ENCODE measurements around the gene RALGPS1.

RALGPS1 gene

GRCh38 chr9:127124792-127125191 is 210.2 kb downstream of the RALGPS1 start:
- peaks cover 14% of the 10 kb centered on the region for H3K4me1 ChIP-seq (ENCODE audit: control insufficient read depth, low read depth, low read length)
- no peaks in the 10 kb centered on the region for H3K27me3 ChIP-seq (ENCODE audit: control insufficient read depth, insufficient read depth, low read length)
- H3K36me3 ChIP-seq (ENCODE audit: control insufficient read depth, low read depth, low read length) = no peaks in the 10 kb centered on the region
- no peak overlapping the region for H3K27ac ChIP-seq (ENCODE audit: low read length)
- H3K9me3 ChIP-seq (ENCODE audit: control insufficient read depth, low read depth, low read length) = no peaks in the 10 kb centered on the region
- H3K4me3 ChIP-seq (ENCODE audit: low read length) = no peak overlapping the region
- H3K9ac ChIP-seq (ENCODE audit: low read length) = no peak overlapping the region

- Histone ChIP-seq H3K36me3 (ENCODE audit: control insufficient read depth, low read depth, low read length) (no peaks in the 10 kb centered on the region), H3K9me3 (ENCODE audit: control insufficient read depth, low read depth, low read length) (no peaks in the 10 kb centered on the region), H3K4me3 (ENCODE audit: low read length) (no peak overlapping the region), H3K27me3 (ENCODE audit: control insufficient read depth, insufficient read depth, low read length) (no peaks in the 10 kb centered on the region), H3K27ac (ENCODE audit: low read length) (no peak overlapping the region), H3K9ac (ENCODE audit: low read length) (no peak overlapping the region), H3K4me1 (ENCODE audit: control insufficient read depth, low read depth, low read length) (peaks cover 17% of the 10 kb centered on the region)
Measured at GRCh38 chr9:127126971-127127370, 212.4 kb downstream of the RALGPS1 start.

GRCh38 chr9:127128341-127129072 is 213.9 kb downstream of the RALGPS1 start:
- H3K27ac ChIP-seq (ENCODE audit: low read length) = no peak overlapping the region
- H3K36me3 ChIP-seq (ENCODE audit: control insufficient read depth, low read depth, low read length) = no peaks in the 10 kb centered on the region
- H3K4me1 ChIP-seq (ENCODE audit: control insufficient read depth, low read depth, low read length) = peaks cover 20% of the 10 kb centered on the region
- H3K9ac ChIP-seq (ENCODE audit: low read length) = no peak overlapping the region
- no peaks in the 10 kb centered on the region for H3K9me3 ChIP-seq (ENCODE audit: control insufficient read depth, low read depth, low read length)
- no peaks in the 10 kb centered on the region for H3K27me3 ChIP-seq (ENCODE audit: control insufficient read depth, insufficient read depth, low read length)
- H3K4me3 ChIP-seq (ENCODE audit: low read length) = no peak overlapping the region

DNA sequence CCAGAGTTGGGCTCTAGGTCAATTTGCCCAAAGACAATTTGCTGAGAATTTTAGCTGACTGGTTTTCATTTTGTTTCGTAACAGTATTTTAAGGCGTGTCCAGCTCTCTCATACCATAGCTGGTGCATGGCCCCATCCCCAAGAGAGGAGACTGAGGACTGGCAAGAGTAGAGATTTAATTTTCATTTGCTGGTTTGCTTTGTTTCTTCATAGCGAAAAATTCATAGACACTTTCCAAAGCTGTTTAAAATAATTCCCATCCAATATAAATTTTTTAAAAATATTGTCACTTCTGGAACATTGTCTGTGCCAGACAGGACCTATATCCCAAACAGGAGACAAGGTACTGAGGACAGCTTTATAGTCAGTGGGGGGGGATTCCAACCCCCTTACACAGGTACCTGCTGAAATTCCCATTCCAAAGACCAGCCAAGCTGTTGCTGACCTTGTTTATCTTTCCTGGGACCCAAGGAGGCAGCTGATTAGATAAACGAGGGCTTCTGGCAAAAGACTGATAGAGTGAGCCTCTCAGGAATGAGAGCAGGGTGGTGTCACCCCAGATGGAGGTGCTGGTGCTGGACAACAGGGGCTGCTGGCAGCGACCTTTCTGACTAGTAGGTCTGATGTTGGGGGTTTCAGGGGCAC is 214.6 kb downstream of the RALGPS1 start:
- no peaks in the 10 kb centered on the region for H3K9me3 ChIP-seq (ENCODE audit: control insufficient read depth, low read depth, low read length)
- no peak overlapping the region for H3K27ac ChIP-seq (ENCODE audit: low read length)
- H3K4me3 ChIP-seq (ENCODE audit: low read length) = no peak overlapping the region
- H3K36me3 ChIP-seq (ENCODE audit: control insufficient read depth, low read depth, low read length) = no peaks in the 10 kb centered on the region
- H3K9ac ChIP-seq (ENCODE audit: low read length) = no peak overlapping the region
- H3K4me1 ChIP-seq (ENCODE audit: control insufficient read depth, low read depth, low read length) = peaks cover 20% of the 10 kb centered on the region
- H3K27me3 ChIP-seq (ENCODE audit: control insufficient read depth, insufficient read depth, low read length) = no peaks in the 10 kb centered on the region

DNA sequence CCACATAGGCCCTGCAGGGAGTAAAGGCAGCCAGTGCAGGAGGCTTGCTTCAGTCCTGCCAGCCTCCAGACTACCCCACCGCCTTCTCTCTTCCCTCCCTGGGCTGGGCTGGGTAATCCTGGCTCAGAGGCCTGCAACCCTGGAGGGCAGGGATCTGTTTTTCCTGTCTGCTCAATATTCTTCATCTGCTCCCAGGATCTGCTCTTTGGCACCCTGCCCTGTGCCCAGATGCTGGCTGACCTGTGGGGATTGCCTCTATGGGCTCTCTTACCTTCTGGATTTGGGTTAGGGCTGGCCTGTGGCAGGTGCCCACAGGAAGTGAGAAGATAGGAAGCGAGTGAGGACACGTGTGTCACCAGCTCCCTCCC is 215.1 kb downstream of the RALGPS1 start:
- Histone ChIP-seq H3K4me3 (ENCODE audit: low read length) (no peak overlapping the region), H3K9ac (ENCODE audit: low read length) (no peak overlapping the region), H3K9me3 (ENCODE audit: control insufficient read depth, low read depth, low read length) (no peaks in the 10 kb centered on the region), H3K36me3 (ENCODE audit: control insufficient read depth, low read depth, low read length) (no peaks in the 10 kb centered on the region), H3K4me1 (ENCODE audit: control insufficient read depth, low read depth, low read length) (peaks cover 19% of the 10 kb centered on the region), H3K27me3 (ENCODE audit: control insufficient read depth, insufficient read depth, low read length) (no peaks in the 10 kb centered on the region), H3K27ac (ENCODE audit: low read length) (no peak overlapping the region)

DNA sequence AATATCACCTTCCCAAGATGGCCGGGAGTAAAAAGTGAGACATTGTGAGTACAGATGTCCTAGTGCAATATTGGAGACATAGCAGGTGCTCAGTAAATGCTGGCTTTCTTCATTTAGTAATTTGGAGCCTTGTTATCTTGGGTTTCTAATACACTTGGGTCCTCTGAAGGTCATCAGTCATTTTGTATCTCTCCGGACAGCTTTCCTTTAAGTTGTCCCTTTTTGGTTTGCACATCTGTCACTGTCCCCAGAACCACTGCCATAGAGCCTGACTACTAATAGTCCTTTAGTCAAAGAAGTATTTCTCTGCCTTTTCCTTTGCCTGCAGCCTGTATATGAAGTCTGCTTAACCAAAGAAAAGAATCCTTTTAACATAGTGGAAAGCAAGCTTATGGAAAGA is 215.7 kb downstream of the RALGPS1 start:
- Histone ChIP-seq H3K36me3 (ENCODE audit: control insufficient read depth, low read depth, low read length) (no peaks in the 10 kb centered on the region), H3K27me3 (ENCODE audit: control insufficient read depth, insufficient read depth, low read length) (no peaks in the 10 kb centered on the region), H3K4me3 (ENCODE audit: low read length) (no peak overlapping the region), H3K9me3 (ENCODE audit: control insufficient read depth, low read depth, low read length) (no peaks in the 10 kb centered on the region), H3K4me1 (ENCODE audit: control insufficient read depth, low read depth, low read length) (peaks cover 19% of the 10 kb centered on the region), H3K9ac (ENCODE audit: low read length) (no peak overlapping the region), H3K27ac (ENCODE audit: low read length) (no peak overlapping the region)

DNA sequence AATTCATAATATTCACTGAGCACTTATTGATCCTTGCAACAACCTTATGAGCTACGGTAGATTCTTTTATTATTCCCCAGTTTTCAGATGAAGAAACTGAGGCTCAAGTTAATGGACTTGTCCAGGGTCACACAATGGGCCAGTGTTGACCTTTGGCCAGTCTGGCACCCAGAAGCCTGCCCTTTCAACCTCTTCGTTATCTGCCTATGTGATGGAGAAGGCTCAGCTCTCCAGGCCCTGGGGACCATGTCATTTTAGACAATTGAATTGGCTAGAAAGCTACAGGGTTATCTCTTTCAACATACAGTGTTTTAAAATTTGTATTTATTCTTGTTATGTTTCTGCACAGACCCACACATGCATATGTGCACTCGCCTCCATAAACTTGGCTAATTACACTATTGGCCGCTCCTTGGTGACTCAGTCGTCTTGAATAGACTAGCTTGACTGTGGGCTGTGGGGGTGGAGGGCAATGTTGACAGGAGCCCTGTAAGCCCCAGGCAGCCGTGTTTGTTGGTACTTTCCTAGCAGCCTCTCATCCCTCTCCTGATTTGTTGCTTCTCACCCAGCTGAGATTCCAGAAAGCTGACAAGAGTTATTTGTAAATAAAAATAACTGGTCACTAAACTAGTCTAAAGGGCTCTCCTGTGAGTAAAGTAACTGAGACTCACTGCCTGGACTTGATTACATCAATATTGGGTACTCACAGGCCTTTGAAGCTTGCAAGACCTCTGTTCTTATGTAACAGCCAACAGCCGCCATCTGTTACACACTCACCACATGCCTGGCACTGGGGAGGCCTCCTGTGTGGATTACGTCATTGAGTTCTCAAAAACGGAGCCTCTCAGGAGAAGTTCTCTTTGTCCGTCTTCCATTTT is 216.3 kb downstream of the RALGPS1 start:
- H3K9ac ChIP-seq (ENCODE audit: low read length) = no peak overlapping the region
- no peak overlapping the region for H3K27ac ChIP-seq (ENCODE audit: low read length)
- no peaks in the 10 kb centered on the region for H3K36me3 ChIP-seq (ENCODE audit: control insufficient read depth, low read depth, low read length)
- no peak overlapping the region for H3K4me3 ChIP-seq (ENCODE audit: low read length)
- no peaks in the 10 kb centered on the region for H3K27me3 ChIP-seq (ENCODE audit: control insufficient read depth, insufficient read depth, low read length)
- no peaks in the 10 kb centered on the region for H3K9me3 ChIP-seq (ENCODE audit: control insufficient read depth, low read depth, low read length)
- peaks cover 19% of the 10 kb centered on the region for H3K4me1 ChIP-seq (ENCODE audit: control insufficient read depth, low read depth, low read length)

DNA sequence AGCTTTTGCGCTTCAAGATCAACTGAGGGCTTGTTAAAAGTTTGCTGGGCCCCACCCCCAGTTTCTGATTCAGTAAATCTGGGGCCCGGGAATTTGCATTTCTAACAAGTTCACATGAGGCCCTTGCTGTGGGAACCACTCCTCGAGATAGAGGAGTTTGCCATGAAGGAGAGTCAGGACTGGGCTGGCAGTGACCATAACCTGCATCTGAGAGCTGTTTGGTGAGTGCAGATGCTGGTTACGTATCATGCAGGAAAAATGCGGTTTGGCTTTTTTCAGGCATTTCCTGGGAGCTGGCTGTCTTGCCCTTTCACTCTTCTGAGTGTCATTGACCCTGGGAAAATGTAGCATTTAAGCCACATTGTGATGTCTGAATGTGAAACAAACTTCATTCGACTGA is 217.3 kb downstream of the RALGPS1 start:
- Histone ChIP-seq H3K9ac (ENCODE audit: low read length) (no peak overlapping the region), H3K27ac (ENCODE audit: low read length) (no peak overlapping the region), H3K27me3 (ENCODE audit: control insufficient read depth, insufficient read depth, low read length) (no peaks in the 10 kb centered on the region), H3K36me3 (ENCODE audit: control insufficient read depth, low read depth, low read length) (no peaks in the 10 kb centered on the region), H3K4me3 (ENCODE audit: low read length) (no peak overlapping the region), H3K4me1 (ENCODE audit: control insufficient read depth, low read depth, low read length) (peaks cover 19% of the 10 kb centered on the region), H3K9me3 (ENCODE audit: control insufficient read depth, low read depth, low read length) (no peaks in the 10 kb centered on the region)

GRCh38 chr9:127132375-127132774 is 217.8 kb downstream of the RALGPS1 start:
- Histone ChIP-seq H3K4me1 (ENCODE audit: control insufficient read depth, low read depth, low read length) (peaks cover 19% of the 10 kb centered on the region), H3K27me3 (ENCODE audit: control insufficient read depth, insufficient read depth, low read length) (no peaks in the 10 kb centered on the region), H3K9ac (ENCODE audit: low read length) (no peak overlapping the region), H3K4me3 (ENCODE audit: low read length) (no peak overlapping the region), H3K27ac (ENCODE audit: low read length) (no peak overlapping the region), H3K36me3 (ENCODE audit: control insufficient read depth, low read depth, low read length) (no peaks in the 10 kb centered on the region), H3K9me3 (ENCODE audit: control insufficient read depth, low read depth, low read length) (no peaks in the 10 kb centered on the region)

DNA sequence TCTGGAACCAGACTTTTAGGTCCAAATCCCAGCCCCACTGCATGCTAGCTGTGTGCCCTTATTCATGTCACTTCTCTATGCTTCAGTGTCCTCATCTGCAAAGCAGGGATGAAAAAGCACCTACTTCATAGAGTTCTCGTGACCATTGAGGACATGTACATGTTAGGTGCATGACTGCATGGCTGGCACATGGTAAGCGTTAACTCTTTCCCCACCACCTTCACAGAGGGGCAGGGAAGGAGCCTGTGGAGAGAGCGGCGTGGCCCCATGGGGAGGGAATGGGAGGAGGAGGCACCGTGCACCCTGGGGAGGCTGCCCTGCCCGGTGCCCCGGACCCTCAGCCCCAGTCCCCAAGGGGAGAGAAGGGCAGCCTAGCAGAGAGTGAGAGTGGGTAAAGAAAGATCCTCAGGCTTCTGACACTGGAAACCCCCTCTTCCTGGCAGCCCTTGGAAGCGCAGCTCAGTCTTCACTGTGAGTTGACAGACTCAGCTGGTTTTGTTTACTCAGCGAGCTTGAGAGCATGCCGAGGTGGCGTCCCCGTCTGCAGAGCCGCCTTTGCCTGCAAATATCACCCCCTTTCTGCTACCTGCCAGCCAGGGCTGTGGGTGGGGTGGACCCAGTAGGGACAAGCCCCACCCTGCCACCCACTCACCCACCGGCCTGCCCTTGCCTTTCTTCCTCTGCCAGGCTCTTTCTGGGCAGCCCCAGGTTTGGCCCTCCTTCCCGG is 218.5 kb downstream of the RALGPS1 start:
- Histone ChIP-seq H3K4me3 (ENCODE audit: low read length) (no peak overlapping the region), H3K36me3 (ENCODE audit: control insufficient read depth, low read depth, low read length) (no peaks in the 10 kb centered on the region), H3K9ac (ENCODE audit: low read length) (no peak overlapping the region), H3K27me3 (ENCODE audit: control insufficient read depth, insufficient read depth, low read length) (no peaks in the 10 kb centered on the region), H3K9me3 (ENCODE audit: control insufficient read depth, low read depth, low read length) (no peaks in the 10 kb centered on the region), H3K27ac (ENCODE audit: low read length) (no peak overlapping the region), H3K4me1 (ENCODE audit: control insufficient read depth, low read depth, low read length) (peaks cover 19% of the 10 kb centered on the region)

GRCh38 chr9:127133739-127134167 is 219.2 kb downstream of the RALGPS1 start:
- no peak overlapping the region for H3K9ac ChIP-seq (ENCODE audit: low read length)
- peaks cover 19% of the 10 kb centered on the region for H3K4me1 ChIP-seq (ENCODE audit: control insufficient read depth, low read depth, low read length)
- no peaks in the 10 kb centered on the region for H3K9me3 ChIP-seq (ENCODE audit: control insufficient read depth, low read depth, low read length)
- no peaks in the 10 kb centered on the region for H3K27me3 ChIP-seq (ENCODE audit: control insufficient read depth, insufficient read depth, low read length)
- H3K36me3 ChIP-seq (ENCODE audit: control insufficient read depth, low read depth, low read length) = no peaks in the 10 kb centered on the region
- H3K4me3 ChIP-seq (ENCODE audit: low read length) = no peak overlapping the region
- no peak overlapping the region for H3K27ac ChIP-seq (ENCODE audit: low read length)

Measured in iPS-18a (cell line).